HG03108 (cell line): ENCODE results near the gene ZNF311.
"Not testable (repeated sequence)": the region's sequence is repeated elsewhere in the genome, so short reads cannot be mapped to it uniquely, and the experiment has no call there.

ENCODE experiments used
- ATAC-seq: cut with Tn5 transposase; IDR thresholded peaks from one replicate; pipeline ENCODE4 v1.9.1; 2021; ENCODE audit warnings: moderate library complexity; ENCODE audit not compliant: unreplicated experiment

Gene ZNF311

DNA sequence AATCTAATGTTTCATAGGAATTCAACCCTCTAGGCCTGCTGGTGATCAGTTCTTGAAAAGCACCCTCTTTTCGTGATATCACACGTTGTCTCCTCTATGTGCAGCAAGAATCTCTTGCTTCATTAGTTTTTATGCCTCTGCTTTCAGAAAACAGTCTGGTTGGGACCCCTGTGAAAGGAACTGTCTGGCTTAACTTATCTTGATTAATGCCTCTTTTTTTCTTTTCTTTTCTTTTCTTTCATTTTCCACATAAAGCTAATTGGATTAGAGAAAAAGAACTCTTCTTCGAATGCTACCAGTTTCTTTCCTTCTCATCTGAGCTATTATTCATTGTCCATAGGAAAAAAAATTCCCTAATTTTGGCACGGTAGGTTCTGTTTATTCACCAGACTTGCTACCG, 21.3 kb downstream of the ZNF311 start:
- no peak for ATAC-seq

DNA sequence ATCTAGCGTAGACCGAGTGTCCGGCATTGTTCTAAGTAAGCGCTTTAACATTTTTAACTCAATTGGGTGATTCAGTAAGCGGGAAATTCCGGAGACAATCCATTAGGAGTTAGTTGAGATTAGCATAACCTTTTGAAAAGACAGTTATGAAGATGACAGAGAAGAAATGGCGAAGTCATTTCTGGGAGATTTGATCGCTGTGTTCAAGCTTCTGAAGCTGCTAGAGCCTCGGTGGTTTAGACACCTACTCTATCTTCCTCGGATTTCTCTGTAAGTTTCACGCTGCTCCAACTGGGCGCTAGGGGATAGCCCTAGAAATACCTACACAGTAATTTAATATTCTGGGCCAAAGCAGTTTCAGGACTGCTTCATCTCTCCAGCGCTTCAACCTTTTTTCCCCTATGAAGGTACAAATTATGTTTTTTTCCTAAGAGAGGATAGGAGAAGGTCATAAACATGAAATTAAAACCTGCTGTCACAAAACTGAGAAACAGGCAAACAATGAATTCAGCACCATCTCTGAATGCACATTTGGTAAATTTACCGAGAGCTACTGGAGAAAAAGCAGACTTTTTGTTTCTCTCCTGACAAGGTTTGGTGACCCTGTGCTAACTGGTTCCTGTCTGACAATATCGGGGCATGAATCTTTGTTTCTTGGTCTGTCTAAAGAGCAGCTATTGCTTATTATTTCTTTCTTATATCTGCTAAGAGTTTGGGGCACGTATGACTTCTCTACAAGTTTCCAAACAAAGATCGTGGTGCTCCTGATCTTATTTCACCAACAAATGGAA, 22.4 kb downstream of the ZNF311 start:
- no peak for ATAC-seq

DNA sequence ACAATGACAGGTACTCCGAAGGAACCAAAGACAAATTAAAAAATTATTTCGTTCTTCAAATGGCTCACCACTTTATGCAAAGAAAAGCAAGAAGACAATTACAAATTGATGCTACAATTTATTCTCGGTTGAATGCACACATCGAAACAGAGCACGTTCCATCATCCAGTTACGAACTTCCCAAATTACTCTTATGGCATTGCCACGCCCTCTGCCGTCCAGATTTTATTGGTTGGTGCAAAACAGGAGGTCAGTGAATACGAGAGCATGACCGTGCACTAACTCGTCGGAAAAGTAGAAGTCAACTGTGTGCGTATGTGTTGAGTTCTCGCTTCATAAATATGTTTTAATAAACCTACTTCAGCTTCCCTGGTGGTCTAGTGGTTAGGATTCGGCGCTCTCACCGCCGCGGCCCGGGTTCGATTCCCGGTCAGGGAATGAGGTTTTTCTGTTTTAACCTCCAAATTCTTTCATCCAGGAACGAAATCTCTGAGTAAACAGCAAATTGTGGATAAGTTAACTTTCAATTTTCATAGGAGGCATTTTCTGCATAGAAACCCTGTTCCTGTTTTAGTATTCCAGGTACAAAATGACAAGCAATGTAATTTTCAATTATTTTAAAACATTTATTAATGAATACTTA, 23.2 kb downstream of the ZNF311 start:
- no peak for ATAC-seq

DNA sequence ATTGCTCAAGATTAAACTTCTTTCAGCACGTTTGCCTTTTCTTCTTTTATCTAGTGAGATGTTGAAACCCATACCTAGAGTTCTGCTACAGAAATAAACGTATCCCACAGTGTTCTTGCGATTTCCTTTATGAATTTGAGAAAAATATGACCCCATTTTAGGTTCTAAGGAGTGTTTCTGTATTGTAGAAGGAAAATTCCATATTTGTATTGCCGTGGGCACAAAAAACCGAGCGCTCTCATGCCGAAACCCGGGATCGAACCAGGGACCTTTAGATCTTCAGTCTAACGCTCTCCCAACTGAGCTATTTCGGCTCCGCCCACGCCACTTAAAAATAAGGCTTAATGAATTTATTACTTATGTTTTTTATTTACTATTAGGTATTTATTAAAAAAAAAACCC, 23.7 kb downstream of the ZNF311 start:
- no peak for ATAC-seq

DNA sequence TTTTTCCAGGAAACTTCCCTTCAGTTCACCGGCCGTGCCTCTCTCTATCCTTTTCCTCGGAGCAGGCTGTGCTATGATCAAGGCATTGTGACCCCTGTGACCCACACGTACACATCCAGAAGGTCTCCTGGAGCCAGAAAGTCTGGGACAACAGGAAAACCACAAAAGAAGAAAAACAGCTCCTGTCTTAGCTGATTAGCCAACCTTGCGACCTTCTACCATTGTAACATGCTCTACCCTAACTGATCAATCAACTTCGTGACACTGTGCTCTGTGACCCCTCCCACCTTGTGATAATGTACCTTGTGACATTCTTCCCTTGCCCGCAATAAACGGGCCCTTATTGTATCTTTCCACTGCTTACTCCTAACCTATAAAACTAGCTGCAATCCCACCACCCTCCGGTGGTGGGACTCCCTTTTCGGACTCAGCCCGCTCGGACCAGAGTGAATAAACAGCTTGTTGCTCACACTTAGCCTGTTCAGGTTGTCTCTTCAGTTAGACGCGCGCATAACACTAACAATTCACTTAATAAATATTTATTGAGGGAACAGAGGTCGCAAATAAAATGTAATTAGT, 24.2 kb downstream of the ZNF311 start:
- ATAC-seq = no peak

DNA sequence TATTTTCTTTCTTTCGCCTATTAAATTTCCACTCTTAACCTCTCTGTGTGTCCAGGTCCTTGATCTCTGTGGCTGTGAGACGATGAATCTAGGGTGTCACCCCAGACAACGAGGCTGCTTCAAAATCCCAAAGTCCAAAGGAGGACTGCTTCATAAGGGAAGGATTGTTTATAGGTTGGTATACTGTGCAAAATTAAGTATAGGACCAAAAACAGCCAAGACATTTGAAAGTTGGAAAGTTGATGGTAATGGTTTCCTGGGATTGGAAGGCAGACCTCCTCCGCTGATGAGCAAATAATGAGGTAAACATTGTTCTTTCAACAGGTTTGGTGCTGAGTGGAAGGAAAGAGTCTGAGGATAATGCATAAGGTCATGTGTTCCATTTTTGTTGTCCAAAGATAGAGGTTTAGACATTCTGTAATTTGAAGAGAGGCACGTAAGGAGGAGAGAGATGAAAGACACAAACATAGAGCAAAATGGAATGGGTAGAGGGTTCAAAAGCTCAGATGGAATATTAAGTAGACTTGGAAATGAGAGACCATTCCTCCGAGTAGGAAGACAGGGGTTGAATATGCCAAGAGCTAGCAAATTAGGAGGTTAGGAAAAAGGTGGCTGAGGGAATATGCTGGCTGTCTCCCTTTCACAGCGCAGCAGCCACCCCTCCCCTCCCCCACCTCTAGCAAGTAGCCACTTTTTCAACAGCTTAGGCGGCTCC, 24.8 kb downstream of the ZNF311 start:
- ATAC-seq = no peak

DNA sequence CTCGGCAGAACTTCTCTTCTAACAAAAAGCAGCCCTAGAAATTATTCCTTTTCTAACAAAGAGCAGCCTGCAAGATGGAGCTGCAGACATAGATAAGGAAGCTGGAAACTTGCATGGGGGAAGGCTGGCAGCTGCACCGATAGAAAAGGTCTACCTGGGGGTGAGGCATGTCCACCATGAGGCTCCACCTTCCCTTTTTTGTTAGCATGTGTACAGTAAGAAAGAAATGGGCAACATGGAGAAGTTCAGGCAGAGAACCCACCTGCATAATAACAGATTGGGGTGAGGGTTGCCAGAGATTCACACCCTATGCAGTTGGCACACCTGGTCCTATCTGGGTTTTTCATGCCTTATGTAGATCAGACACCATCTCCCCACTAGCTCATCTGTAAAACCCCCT, 25.4 kb downstream of the ZNF311 start:
- ATAC-seq = no peak

DNA sequence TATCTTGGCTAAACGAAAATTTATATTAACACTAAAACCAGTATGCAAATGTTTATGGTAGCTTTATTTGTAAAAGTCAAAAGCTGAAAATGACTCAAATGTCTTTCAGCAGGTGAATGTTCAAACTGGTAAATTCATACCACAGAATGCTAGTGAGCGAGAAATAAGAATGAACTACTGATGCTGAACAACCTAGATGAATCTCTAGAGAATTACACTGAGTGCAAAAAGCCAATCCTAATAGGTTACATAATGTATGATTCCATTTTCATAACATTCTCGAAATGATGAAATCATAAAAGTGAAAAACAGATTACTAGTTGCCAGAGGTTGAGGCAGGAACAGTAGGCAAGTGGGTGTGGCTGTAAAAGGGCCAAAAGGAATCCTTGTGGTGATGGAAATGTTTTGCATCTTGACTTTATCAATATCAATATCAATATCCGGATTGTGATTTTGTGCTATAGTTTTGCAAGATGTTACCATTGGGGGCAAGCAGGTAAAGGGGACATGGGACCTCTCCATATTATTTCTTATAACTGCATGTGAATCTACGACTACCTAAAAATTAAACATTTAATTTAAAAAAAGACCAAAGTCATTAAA, 26.1 kb downstream of the ZNF311 start:
- ATAC-seq = no peak

DNA sequence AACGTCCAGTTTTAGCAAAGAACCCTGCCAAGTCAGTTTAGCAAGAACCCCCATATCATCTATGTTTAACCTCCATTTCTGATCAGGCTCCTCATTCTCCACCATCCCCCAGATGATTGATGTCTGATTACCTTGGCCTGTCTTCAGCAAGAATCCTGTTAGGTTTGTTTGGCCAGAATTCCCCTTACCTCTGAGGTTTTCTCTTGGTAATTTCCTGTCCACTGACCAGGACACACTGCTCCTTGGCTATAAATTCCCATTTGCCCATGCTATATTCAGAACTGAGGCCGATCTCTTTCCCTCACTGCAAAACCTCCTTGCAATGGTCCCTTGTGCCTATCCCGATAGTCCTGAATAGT, 27.0 kb downstream of the ZNF311 start:
- no peak for ATAC-seq

DNA sequence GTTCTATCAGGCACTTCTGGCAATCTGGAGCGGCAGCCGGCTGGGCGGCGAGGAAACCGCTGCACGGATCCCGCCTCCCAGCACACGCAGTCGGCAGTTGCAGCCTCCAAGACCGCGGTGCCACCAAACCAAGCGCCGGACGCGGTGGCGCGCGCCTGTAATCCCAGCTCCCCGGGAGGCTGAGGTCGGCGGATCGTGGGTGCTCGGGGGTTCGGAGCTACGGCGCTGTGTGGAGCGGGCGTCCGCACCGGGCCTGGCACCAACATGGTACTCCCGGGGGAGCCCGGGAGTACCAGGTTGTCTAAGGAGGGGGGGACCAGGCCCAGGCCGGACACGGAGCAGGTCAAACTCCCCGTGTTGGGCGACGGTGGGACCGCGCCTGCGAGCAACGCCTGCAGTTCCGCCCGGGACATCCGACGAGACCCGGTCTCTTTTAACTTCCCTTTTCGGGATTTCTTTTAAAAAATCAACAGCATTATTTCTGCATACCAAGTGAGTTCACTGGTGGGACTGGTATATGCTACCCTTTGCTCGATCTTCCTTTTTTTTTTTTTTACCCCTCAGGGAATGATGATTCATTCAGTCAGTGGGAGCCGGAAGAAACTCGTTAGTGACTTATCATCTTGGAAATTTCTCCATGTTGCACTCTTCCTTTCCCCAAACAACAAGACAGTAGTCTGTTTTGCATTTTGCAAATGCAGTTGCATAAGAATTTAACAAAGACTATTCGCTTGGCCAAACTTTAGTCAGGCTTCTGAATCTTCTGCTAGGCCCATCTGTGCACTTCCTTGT, 27.6 kb downstream of the ZNF311 start:
- no peak for ATAC-seq

DNA sequence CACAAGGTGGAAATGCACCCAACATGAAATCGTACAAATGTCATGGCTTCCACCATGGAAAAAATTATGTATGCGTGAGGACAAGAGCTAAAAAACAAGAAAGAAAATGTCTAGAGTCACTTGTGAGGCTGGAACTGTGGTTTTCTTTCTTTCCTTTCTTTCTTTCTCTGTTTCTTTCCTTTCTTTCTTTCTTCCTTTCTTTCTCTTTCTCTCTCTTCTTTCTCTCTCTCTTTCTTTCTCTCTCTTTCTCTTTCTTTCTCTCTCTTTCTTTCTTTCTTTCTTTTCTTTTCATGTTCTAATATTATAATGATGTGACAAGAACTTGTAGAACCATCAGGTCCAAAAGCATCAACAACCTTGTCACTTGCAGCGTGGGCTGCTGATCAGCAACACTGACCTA, 28.4 kb downstream of the ZNF311 start:
- no peak for ATAC-seq

DNA sequence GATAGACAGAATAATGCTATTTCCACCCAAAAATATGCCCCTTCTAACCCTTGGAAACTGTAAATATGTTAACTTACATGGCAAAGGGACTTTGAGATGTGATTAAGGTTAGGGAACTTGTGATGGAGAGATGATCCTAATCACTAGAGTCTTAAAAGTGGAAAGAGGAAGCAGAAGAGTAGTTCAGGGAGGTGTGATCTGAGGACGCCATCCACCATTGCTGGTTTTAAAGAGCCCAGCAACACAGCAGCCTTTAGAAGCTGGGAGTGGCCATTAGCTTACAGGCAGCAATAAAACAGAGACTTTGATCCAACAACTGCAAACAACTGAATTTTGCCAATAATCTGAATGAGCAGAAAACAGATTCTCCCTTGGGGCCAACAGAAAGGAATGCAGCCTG, 30.6 kb downstream of the ZNF311 start:
- ATAC-seq = no peak

DNA sequence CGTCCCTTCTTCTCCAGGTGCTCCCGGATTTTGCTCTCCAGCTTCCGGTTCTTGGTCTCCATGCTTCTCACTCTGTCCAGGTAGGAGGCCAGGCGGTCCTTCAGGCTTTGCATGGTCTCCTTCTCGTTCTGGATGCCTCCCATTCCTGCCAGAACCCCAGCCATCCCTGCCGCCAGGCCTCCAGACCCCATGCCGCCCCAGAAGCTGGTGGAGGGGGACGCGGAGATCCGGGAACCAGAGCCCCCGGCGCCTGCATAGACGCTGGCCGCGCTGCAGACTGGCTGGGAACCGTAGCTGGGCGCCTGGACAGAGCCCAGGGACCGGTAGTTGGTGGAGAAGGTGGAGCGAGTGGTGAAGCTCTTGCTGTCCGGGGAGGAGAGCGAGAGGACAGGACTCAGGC, 35.1 kb downstream of the ZNF311 start:
- ATAC-seq = not testable (repeated sequence)

DNA sequence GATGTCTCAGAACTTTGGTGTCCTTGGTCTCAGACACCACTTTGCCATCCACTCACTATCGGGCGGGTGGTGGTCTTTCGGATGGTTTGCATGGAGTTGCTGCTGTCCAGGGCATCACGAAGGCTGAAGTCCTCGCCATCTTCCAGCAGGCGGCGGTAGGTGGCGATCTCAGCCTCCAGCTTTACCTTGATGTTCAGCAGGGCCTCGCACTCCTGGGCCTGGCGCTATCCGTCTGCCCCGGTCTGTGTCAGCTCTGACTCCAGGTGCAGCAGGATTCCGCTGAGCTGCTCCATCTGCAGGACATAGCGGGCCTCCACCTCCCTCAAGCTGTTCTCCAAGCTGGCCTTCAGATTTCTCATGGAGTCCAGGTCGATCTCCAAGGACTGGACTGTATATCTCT, 36.0 kb downstream of the ZNF311 start:
- ATAC-seq = no peak

DNA sequence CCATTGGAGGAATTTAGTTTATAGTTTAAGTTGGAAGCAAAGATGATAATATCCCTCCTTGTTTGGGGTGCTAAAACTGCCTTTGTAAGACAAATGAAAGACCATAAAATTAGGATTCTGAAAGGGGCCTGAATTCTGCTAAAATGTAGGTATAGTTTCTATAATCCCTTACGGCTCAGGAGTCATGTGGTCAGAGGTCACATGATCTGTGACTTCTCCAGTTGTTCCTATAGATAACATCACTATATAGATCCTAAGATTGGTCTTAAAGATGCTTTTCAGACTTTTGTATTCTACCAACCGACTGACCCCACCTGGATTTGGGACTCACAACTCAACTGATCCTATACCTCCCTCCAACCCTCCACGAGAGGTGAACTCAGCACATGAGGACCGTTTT, 36.6 kb downstream of the ZNF311 start:
- ATAC-seq = no peak

DNA sequence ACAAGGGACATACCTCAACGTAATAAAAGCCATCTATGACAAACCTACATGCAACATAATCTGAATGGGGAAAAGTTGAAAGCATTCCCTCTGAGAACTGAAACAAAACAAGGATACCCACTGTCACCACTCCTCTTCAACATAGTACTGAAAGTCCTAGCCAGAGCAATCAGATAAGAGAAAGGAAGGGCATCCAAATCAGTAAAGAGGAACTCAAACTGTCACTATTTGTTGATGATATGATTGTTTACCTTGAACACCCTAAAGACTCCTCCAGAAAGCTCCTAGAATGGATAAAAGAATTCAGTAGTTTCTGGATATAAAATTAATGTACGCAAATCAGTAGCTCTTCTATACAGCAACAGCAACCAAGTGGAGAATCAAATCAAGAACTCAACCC, 39.4 kb downstream of the ZNF311 start:
- ATAC-seq = no peak

DNA sequence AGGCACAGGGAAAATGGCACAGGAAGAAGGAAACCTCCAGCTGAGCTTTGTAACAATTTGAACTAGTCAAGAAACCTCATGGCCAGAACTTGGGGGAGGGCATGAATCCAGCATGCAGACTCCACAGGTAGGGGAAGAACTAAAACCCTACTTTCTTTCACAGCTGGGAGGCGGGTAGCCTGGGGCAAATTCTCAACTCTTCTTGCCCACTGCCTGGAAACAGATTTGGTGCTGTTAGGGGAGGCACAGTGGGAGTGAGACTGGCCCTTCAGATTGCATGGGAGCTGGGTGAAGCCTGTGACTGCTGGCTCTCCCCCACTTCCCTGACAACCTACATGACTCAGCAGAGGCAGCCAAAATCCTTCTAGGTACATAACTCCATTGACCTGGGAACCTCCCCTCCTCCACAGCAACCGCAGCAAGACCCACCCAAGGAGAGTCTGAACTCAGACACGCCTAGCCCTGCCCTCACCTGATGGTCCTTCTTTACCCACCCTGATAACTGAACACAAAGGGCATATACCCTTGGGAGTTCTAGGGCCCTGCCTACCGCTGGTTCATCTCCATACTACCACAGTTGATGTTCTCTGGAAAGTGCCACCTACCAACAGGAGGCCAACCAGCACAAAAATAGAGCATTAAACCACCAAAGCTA, 44.1 kb downstream of the ZNF311 start:
- no peak for ATAC-seq

DNA sequence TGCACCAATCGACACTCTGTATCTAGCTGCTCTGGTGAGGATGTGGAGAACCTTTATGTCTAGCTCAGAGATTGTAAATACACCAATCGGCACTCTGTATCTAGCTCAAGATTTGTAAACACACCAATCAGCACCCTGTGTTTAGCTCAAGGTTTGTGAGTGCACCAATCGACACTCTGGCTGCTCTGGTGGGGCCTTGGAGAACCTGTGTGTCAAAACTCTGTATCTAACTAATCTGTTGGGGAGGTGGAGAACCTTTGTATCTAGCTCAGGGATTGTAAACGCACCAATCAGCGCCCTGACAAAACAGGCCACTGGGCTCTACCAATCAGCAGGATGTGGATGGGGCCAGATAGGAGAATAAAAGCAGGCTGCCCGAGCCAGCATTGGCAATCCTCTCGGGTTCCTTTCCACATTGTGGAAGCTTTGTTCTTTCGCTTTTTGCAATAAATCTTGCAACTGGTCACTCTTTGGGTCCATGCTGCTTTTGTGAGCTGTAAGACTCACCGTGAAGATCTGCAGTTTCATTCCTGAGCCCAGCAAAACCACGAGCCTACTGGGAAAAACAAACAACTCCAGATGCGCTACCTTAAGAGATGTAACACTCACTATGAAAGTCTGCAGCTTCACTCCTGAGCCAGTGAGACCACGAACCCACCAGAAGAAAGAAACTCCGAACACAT, 46.4 kb downstream of the ZNF311 start:
- not testable (repeated sequence) for ATAC-seq

DNA sequence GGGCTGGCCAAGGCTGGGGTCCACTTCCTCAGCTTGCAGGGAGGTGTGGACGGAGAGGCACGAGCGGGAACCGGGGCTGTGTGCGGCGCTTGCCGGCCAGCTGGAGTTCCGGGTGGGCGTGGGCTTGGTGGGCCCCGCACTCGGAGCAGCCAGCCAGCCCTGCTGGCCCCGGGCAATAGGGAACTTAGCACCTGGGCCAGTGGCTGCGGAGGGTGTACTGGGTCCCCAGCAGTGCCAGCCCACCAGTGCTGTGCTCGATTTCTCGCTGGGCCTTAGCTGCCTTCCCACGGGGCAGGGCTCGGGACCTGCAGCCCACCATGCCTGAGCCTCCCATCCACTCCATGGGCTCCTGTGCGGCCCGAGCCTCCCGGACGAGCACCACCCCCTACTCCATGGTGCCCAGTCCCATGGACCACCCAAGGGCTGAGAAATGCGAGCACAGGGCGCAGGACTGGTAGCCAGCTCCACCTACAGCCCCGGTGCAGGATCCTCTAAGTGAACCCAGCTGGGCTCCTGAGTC, 47.3 kb downstream of the ZNF311 start:
- ATAC-seq = not testable (repeated sequence)
